Activated CD8-positive, alpha-beta memory T cell treated with anti-CD3 and anti-CD28 coated beads, Interleukin-2, amount 10 ng/mL, durations not matched to agents 7 days and 5 days (primary cell): ENCODE data around the gene CEP290. TPM values are rescaled to one million over a fixed set of nuclear protein-coding genes. Genes with fewer than 3 reads are reported as not detected.
A peak's percentile ranks its signal among the peaks of the same experiment; 100 is the strongest.
"Not testable (repeated sequence)": the region's sequence is repeated elsewhere in the genome, so short reads cannot be mapped to it uniquely, and the experiment has no call there.

Experiments
- ATAC-seq: fragments of 150-1000 bp; cut with Tn5 transposase; one replicate; pipeline ENCODE4 v1.10.0; 2021; ENCODE audit warnings: moderate library complexity
- CTCF ChIA-PET: fragments of 350-600 bp; sonication (Branson Sonifier 250); formaldehyde crosslinking; loops from one replicate; lab custom pipeline; 2021; ENCODE audit warnings: antibody characterized with exemption; lab: Charles Lee
- DNase-seq: peaks from one replicate; pipeline ENCODE4 v3.0.0-alpha.2; 2020
- H3K27ac Mint-ChIP-seq: one replicate; pipeline ENCODE4 v1.8.0; 2021; ENCODE audit warnings: mild to moderate bottlenecking, mixed read lengths
- H3K27me3 Mint-ChIP-seq: one replicate; pipeline ENCODE4 v1.8.0; 2021; ENCODE audit warnings: mixed read lengths
- H3K36me3 Mint-ChIP-seq: one replicate; pipeline ENCODE4 v1.8.0; 2021; ENCODE audit warnings: mild to moderate bottlenecking, mixed read lengths
- H3K4me1 Mint-ChIP-seq: one replicate; pipeline ENCODE4 v1.8.0; 2021; ENCODE audit warnings: mixed read lengths
- H3K4me3 Mint-ChIP-seq: one replicate; pipeline ENCODE4 v1.8.0; 2021; ENCODE audit warnings: mild to moderate bottlenecking, moderate library complexity, mixed read lengths
- H3K9me3 Mint-ChIP-seq: one replicate; pipeline ENCODE4 v1.8.0; 2022; ENCODE audit warnings: low read depth, mixed read lengths
- total RNA-seq, 2 experiments: library from RNA; stranded (reverse); gene quantifications; one replicate each; pipeline ENCODE4 v1.2.3, GENCODE V29; 2021

The CEP290 gene
- total RNA-seq, 2 experiments from 2014 or later: 13.3 to 16.1 TPM

DNA sequence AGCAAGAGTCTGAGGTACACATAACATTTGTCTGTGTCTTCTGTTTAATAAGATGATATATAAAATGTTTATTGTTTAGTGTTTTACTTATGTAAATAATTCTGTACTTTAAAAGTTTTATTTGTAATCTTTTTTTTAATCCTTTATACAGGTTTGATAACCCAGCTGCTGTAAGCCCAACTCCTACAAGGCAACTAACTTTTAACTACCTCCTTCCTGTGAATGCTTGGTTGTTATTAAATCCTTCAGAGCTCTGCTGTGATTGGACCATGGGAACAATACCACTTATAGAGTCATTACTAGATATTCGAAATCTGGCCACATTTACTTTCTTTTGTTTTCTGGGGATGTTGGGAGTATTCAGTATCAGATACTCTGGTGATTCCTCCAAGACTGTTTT lies 24.3 kb upstream of the CEP290 start:
- ATAC-seq (no peak), DNase-seq (no peak)
- CTCF ChIA-PET: no interaction called here
- no peak overlapping the region for H3K4me3 Mint-ChIP-seq
- no peak overlapping the region for H3K27ac Mint-ChIP-seq
- H3K9me3 Mint-ChIP-seq: no peaks in the 10 kb centered on the region
- peaks cover 49% of the 10 kb centered on the region for H3K36me3 Mint-ChIP-seq
- no peaks in the 10 kb centered on the region for H3K4me1 Mint-ChIP-seq
- H3K27me3 Mint-ChIP-seq: no peaks in the 10 kb centered on the region

DNA sequence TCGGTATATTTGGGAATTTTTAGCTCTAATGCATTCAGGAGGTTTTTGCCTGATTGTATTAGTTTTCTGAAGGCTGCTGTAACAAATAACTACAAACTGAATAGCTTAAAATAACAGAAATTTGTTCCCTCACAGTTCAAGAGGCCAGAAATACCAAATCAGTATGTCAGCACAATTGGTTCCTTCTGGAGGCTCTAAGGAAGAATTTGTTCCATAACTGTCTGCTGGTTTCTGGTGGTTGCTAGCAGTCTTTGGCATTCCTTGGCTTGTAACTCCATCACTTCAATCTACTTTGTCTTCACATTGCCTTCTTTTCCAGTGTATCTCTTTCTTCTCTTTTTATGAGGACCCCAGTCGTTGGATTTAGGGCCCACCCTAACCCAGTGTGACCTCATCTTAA lies 21.5 kb upstream of the CEP290 start:
- DNase-seq (no peak), ATAC-seq (no peak)
- H3K4me1 Mint-ChIP-seq: no peaks in the 10 kb centered on the region
- H3K4me3 Mint-ChIP-seq: no peak overlapping the region
- H3K27ac Mint-ChIP-seq: no peak overlapping the region
- CTCF ChIA-PET: no interaction called here
- no peaks in the 10 kb centered on the region for H3K27me3 Mint-ChIP-seq
- H3K9me3 Mint-ChIP-seq: no peaks in the 10 kb centered on the region
- peaks cover 45% of the 10 kb centered on the region for H3K36me3 Mint-ChIP-seq

- no peaks in the 10 kb centered on the region for H3K27me3 Mint-ChIP-seq
- H3K27ac Mint-ChIP-seq: no peak overlapping the region
- no peaks in the 10 kb centered on the region for H3K9me3 Mint-ChIP-seq
- no peak overlapping the region for H3K4me3 Mint-ChIP-seq
- H3K4me1 Mint-ChIP-seq: peaks cover 3% of the 10 kb centered on the region
- peaks cover 12% of the 10 kb centered on the region for H3K36me3 Mint-ChIP-seq
- ATAC-seq: no peak
- no peak for DNase-seq
- CTCF ChIA-PET: no interaction called here
Observed at GRCh38 chr12:88156075-88156654, 14.3 kb upstream of the CEP290 start.

DNA sequence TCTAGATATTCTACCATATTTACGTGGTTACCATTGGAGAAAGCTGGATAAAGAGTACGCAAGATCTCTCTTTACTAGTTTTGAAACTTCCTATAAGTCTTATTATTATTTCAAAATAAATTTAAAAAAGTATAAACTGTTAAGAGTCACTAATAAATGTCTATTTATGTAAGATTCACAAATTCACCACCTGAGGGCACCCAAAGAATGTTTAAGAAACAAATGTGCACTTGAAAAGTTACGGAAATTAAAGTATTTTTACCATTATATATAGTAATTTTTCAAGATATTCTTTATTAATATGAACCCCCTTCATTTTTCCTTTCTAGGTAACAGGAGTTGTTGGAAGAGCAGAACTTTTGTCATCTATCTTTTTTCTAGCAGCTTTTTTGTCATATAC lies 12.1 kb upstream of the CEP290 start:
- no peak for DNase-seq
- Mint-ChIP-seq H3K9me3 (no peaks in the 10 kb centered on the region), H3K27ac (no peak overlapping the region), H3K27me3 (no peaks in the 10 kb centered on the region), H3K4me1 (peaks cover 3% of the 10 kb centered on the region), H3K4me3 (no peak overlapping the region), H3K36me3 (peaks cover 13% of the 10 kb centered on the region)
- ATAC-seq: no peak
- CTCF ChIA-PET: interaction anchor here (1.0 kb wide), 1 partner anchor 12 kb away, joined by 3 read pairs; the partner anchor contains the start of genes CEP290 and TMTC3

GRCh38 chr12:88150063-88150462 lies 8.2 kb upstream of the CEP290 start:
- no peak overlapping the region for H3K27ac Mint-ChIP-seq
- ATAC-seq (no peak), DNase-seq (no peak)
- H3K4me3 Mint-ChIP-seq: no peak overlapping the region
- H3K9me3 Mint-ChIP-seq: no peaks in the 10 kb centered on the region
- H3K36me3 Mint-ChIP-seq: peaks cover 10% of the 10 kb centered on the region
- H3K27me3 Mint-ChIP-seq: no peaks in the 10 kb centered on the region
- peaks cover 11% of the 10 kb centered on the region for H3K4me1 Mint-ChIP-seq
- CTCF ChIA-PET: no interaction called here

GRCh38 chr12:88145567-88146505 lies 3.9 kb upstream of the CEP290 start:
- Mint-ChIP-seq H3K27ac (no peak overlapping the region), H3K4me3 (no peak overlapping the region), H3K36me3 (peaks cover 13% of the 10 kb centered on the region), H3K4me1 (peaks cover 32% of the 10 kb centered on the region), H3K9me3 (no peaks in the 10 kb centered on the region), H3K27me3 (no peaks in the 10 kb centered on the region)
- DNase-seq (no peak), ATAC-seq (no peak)
- CTCF ChIA-PET: no interaction called here

- CTCF ChIA-PET: no interaction called here
- Mint-ChIP-seq H3K27ac (no peak overlapping the region), H3K36me3 (peaks cover 11% of the 10 kb centered on the region), H3K4me3 (no peak overlapping the region), H3K27me3 (no peaks in the 10 kb centered on the region), H3K4me1 (peaks cover 37% of the 10 kb centered on the region), H3K9me3 (no peaks in the 10 kb centered on the region)
- no peak for DNase-seq
- ATAC-seq: no peak
Observed at GRCh38 chr12:88144546-88145468, 2.9 kb upstream of the CEP290 start.

GRCh38 chr12:88144037-88144436 lies 2.1 kb upstream of the CEP290 start:
- no peak for ATAC-seq

DNA sequence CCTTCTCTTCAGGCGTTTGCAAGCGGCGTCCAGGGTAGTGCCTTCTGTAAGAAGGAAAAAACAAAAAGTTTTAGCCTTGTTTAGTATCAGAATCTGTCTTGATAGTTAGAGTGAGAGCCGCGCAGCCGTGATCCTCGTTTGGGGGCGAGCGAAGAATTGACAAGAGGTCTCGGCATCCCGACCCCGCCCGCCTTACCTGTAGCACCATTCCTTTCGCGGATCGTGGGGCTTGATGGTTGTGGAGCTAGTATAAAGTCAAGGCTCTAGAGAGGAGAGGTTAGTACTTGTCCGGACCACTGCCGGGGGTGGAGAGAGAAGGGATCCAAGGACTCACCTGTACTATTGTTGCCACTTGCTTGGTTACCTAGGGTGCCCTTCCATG lies 713 bp upstream of the CEP290 start:
- ATAC-seq: peak; percentile 1
- no peaks in the 10 kb centered on the region for H3K27me3 Mint-ChIP-seq
- CTCF ChIA-PET: interaction anchor here (0.8 to 1.4 kb wide), 2 partner anchors 9 to 157 kb away, joined by 3 to 4 read pairs; no protein-coding TSS in a partner anchor
- peaks cover 19% of the 10 kb centered on the region for H3K36me3 Mint-ChIP-seq
- peaks cover 37% of the 10 kb centered on the region for H3K4me1 Mint-ChIP-seq
- H3K4me3 Mint-ChIP-seq: peak overlapping the region; percentile 87
- no peaks in the 10 kb centered on the region for H3K9me3 Mint-ChIP-seq
- peak overlapping the region; percentile 92 for H3K27ac Mint-ChIP-seq
- peak; percentile 59 for DNase-seq

More at GRCh38 chr12:88144037-88144436, 2.1 kb upstream of the CEP290 start:
- no peak for DNase-seq
- peaks cover 37% of the 10 kb centered on the region for H3K4me1 Mint-ChIP-seq
- H3K27ac Mint-ChIP-seq: no peak overlapping the region
- H3K9me3 Mint-ChIP-seq: no peaks in the 10 kb centered on the region
- peaks cover 9% of the 10 kb centered on the region for H3K36me3 Mint-ChIP-seq
- H3K4me3 Mint-ChIP-seq: no peak overlapping the region
- H3K27me3 Mint-ChIP-seq: no peaks in the 10 kb centered on the region
- CTCF ChIA-PET: no interaction called here

DNA sequence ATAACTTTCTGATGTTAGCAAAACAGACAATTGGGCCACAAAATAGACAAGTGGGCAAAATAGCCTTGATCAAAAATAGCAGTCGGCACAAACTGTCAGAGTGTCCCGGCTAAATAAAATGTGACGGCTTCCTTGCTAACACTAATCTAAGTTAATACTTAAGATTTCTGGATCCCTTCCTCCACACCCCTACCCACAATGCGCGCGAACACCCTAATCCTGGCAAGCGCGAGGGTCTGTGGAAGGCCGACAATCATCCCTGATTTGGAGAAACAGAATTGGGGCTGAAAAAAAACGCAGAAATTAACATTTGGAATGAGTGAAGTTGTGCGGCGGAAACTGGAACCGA lies 489 bp downstream of the CEP290 start:
- CTCF ChIA-PET: interaction anchor here (0.9 to 1.4 kb wide), 4 partner anchors 13 to 158 kb away, joined by 3 to 4 read pairs (median 3); no protein-coding TSS in a partner anchor
- peaks cover 24% of the 10 kb centered on the region for H3K36me3 Mint-ChIP-seq
- H3K4me3 Mint-ChIP-seq: peak overlapping the region; percentile 87
- no peaks in the 10 kb centered on the region for H3K9me3 Mint-ChIP-seq
- DNase-seq: no peak
- ATAC-seq: no peak
- peaks cover 35% of the 10 kb centered on the region for H3K4me1 Mint-ChIP-seq
- peak overlapping the region; percentile 92 for H3K27ac Mint-ChIP-seq
- no peaks in the 10 kb centered on the region for H3K27me3 Mint-ChIP-seq

DNA sequence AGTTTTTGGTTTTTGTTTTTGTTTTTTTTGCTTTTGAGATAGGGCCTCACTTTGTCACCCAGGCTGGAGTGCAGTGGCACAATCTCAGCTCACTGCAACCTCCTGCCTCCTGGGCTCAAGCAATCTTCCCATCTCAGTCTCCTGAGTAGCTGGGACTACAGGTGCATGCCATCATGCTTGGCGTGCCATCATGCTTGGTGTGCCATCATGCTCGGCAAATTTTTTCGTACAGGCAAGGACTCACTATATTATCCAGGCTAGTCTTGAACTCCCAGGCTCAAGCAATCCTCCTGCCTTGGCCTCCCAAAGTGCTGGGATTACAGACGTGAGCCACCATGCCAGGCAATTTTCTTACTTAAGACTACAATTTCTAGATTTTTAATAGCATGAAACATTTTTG lies 2.2 kb downstream of the CEP290 start:
- H3K4me3 Mint-ChIP-seq, H3K27me3 Mint-ChIP-seq, H3K9me3 Mint-ChIP-seq, CTCF ChIA-PET, H3K27ac Mint-ChIP-seq, ATAC-seq, DNase-seq: not testable (repeated sequence)
- H3K4me1 Mint-ChIP-seq: peaks cover 26% of the 10 kb centered on the region
- H3K36me3 Mint-ChIP-seq: peaks cover 25% of the 10 kb centered on the region

DNA sequence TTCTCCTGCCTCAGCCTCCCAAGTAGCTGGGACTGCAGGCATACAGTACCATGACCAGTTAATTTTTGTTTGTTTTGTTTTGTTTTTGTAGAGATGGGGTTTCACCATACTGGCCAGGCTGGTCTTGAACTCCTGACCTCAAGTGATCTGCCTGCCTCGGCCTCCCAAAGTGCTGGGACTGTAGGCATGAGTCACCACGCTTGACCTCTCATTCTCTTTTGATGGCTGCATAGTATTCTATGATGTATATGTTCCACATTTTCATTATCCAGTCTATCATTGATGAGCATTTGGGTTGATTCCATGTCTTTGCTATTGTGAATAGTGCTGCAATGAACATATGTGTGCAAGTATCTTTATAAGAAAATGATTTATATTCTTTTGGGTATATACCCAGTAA lies 8.7 kb downstream of the CEP290 start:
- H3K9me3 Mint-ChIP-seq, ATAC-seq, H3K4me3 Mint-ChIP-seq, H3K27ac Mint-ChIP-seq, H3K27me3 Mint-ChIP-seq, CTCF ChIA-PET, H3K4me1 Mint-ChIP-seq, DNase-seq: not testable (repeated sequence)
- peaks cover 37% of the 10 kb centered on the region for H3K36me3 Mint-ChIP-seq

DNA sequence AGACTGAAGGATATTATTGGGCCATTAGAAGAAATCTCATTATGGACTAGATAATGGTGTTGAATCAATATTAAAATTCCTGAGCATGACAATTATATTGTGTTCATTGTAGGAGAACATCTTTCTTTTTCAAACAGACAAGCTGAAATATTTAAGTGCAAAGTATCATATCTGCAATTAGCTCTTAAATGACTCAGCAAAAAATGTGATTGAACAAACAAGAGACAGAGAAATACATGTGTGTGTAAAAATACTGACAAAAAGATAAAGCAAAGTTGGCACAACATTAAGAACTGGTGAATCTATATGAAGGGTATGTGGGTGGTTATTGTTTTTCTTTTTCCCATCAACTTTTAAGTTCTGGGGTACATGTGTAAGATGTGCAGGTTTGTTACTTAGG lies 9.5 kb downstream of the CEP290 start:
- Mint-ChIP-seq H3K27ac (no peak overlapping the region), H3K27me3 (no peaks in the 10 kb centered on the region), H3K4me1 (peaks cover 3% of the 10 kb centered on the region), H3K4me3 (no peak overlapping the region), H3K36me3 (peaks cover 31% of the 10 kb centered on the region), H3K9me3 (no peaks in the 10 kb centered on the region)
- CTCF ChIA-PET: no interaction called here
- DNase-seq: no peak
- no peak for ATAC-seq
